Renal cortex interstitium (tissue), 11 donors: ENCODE results near the gene AGPAT3. TPM values are rescaled to one million over a fixed set of nuclear protein-coding genes. Genes with fewer than 3 reads are reported as not detected.

Experiments used
- DNase-seq, 11 donors: peaks; one replicate each; pipeline ENCODE4 v3.0.0-alpha.2; 2013; ENCODE audit warnings: low read depth in 9 of 11, low spot score in 4 of 11; ENCODE audit errors: extremely low read depth in 1 of 11
- polyA plus RNA-seq, 3 donors: library from polyadenylated mRNA; unstranded; fragments of 120-200 nt; gene quantifications; one replicate each; pipeline ENCODE4 v1.2.1, GENCODE V29; 2013; ENCODE audit not compliant: insufficient read length in 3 of 3

Gene AGPAT3
- polyA plus RNA-seq, 3 donors: 54.0 to 78.0 (median 60.4) TPM

- DNase-seq: no peak
Measured at GRCh38 chr21:43974791-43975468, 109.9 kb downstream of the AGPAT3 start.

GRCh38 chr21:43975469-43976098 lies 110.6 kb downstream of the AGPAT3 start:
- peak in 1 of 11 donors; percentile 53 for DNase-seq

DNA sequence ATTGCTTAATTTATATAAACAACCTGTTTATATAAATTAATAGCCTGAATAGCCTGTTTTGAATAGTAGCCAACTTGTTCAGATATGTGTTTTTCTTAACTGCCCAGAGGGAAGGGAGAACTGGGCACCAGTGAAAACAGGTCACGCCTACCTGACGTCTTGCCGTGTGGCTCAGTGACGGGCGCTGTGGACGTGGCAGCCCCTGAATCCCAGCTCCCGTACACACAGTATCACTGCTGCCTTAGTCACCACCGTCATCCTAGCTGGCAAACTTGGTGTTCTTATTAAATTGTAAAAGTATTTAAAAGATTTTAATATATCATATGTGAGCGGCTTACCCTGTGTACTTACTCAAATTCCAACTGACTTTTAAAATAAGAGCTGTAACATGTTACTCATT lies 111.6 kb downstream of the AGPAT3 start:
- DNase-seq: no peak

DNA sequence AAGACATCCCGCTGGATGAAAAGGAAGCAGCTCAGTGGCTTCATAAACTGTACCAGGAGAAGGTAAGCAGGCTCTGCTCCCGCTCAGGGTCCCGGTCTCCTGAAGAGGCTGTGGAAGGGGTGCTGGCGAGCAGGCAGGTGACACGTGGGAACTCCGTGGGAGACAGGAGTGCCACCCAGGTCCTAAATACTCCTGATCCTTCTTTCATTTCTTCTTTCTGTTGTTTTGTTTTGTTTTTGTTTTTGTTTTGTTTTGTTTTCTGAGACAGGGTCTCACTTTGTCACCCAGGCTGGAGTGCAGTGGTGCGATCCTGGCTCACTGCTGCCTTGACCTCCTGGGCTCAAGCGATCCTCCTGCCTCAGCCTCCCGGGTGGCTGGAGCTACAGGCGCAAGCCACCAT lies 113.0 kb downstream of the AGPAT3 start:
- DNase-seq: no peak

DNA sequence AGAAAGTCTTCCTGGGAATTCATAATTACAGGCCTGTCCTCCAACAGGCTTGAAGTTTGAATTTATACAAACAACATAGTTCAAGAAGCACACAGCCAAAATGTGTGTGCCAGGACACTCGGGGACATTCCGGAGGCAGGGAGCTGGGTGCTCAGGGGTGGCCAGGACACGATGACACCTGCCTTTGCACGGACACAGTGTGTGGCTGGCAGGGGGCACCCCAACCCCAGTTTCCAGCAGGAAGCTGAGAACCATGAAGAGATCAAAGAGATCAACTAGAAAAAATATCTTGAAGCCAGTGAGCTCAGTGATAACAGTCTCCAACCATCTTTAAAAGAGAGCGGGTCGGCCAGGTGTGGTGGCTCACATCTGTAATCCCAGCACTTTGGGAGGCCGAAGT lies 114.6 kb downstream of the AGPAT3 start:
- no peak for DNase-seq

DNA sequence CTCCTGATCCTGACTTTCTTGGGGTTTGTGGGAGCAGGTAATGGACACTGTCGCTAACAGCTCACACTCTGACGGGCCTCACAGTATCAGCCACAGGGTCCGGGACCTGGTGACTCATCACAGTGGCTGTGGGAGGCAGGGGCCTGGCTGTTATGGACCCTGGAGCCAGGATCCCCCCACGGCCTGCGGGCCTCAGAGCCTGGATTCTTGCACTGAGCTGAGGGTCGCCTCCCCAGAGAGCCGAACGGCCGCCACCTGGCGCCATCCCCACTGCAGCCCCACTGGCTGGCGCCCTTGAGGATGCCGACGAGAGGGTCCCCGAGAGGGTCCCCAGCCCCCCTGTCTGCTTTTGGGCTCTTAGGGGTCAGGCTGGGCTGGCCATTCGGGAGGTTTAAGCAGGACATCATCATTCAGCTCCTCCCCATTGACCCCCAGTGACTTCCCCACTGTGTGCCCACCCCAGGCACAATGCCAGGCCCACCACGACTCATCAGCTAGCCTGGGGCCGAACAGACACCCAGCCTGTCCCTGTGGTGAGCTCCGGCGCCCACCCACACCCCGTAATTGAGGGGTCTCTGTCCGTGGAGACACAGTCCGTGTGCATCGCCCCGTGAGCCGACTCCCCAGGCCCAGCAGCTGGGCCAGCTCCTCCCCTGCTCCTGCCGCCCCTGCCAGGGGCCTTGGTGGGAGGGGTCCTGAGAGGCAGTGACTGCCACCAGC lies 116.3 kb downstream of the AGPAT3 start:
- no peak for DNase-seq

DNA sequence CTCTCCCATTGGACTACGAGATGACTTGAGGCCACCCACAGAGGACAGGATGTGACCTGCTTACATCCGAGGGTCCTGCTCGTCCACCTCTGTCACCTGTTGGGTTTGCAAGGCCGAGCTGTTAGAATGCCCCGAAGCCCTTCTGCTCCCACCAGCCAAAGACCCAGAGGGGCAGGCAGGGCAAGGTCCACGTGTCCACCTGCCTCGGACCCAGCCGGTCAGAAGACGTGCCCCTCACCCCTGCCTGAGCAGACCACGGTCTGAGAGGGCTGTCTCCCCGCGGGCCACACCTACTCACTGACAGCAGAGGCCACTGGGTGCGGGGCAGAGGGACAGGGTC lies 116.8 kb downstream of the AGPAT3 start:
- DNase-seq: no peak

GRCh38 chr21:43982489-43983078 lies 117.6 kb downstream of the AGPAT3 start:
- no peak for DNase-seq

GRCh38 chr21:43983390-43983789 lies 118.4 kb downstream of the AGPAT3 start:
- no peak for DNase-seq

DNA sequence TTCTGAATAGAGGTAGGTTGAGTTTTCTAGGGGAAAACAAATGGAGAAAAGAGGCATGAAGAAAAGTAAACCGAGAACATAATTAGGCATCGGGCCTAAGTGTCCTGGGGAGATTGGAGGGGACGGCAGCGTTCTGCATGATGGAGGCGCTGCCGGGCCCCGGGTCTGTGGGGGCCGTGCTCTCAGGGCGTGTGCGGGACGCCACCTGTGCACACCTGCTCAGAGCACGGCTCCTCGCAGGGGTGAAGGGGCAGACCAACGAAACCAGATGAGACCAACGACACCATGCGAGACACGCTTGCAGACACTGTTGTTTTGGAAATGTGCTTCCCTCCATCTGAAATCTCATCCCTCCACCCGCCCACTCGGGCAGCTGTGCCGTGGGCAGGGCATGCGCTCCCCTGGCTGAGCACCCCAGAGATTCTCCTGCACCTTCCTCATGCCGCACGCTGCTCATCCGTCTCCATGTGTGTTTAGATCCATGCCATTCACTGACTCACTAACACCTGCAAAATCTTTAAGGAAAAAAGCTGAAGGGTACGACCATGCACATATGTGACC lies 118.9 kb downstream of the AGPAT3 start:
- DNase-seq: no peak

DNA sequence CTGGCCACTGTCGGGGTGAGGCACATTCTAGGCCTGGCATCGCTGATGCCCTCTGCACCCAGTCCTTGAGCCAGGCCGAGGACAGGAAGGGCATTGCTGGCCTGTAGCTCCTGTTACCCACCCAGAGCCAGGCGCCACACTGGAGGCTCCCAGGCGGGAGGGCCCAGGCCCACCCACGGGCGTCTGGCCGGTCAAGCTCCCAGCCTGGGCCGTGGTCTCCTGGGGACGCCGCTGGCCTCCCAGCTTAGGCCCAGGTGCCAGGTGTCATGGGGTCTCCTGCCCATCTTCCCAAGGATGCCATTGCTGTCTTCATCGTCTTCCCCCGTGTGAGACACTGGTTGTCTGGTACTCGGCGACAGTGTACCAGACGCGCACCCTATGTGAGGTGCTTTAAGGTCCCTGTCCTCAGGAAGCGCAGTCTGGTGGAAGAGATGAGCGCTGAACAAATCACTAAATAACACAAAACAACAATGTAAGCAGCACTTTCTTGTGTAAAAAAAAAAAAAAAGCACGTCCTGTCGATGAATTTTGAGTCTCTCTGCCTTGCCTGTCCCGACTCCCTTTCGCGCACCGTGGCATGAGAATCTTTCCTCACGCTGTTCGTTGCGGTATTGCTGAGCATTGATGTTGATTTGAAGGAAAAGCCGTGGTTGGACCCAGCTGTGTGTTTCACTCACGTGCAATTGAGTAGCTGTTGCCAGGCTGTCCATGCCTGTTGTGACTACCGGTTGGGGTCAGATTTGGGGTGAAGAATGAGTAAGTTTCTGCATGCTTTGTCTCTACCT lies 120.1 kb downstream of the AGPAT3 start:
- DNase-seq: no peak

DNA sequence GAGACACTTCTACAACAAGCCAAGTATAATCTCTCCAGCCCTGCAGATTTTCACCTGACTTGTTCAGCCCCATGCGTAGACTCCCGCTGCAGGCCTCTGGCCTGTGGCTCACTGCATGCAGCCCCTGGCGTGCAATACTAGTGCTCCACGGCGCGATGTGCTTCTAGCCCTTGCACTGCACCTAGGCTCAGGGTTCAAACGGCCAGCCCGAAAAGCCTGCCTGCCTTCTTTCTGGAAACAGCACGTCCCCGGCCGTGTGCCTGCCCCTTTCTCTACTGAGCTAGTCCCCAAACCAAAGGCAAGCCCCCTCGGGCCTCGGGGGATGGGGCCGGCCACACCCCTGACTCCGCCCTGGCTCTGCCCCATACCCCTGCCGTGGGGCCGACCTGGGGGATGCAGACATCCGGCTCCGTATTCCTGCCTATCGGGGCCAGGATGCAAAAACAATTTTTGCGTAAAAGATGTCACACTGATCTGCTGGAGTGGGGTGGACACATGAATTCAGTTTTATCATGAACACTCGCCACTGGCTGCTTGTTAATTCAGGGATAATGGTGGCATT lies 120.7 kb downstream of the AGPAT3 start:
- no peak for DNase-seq

- no peak for DNase-seq
Measured at GRCh38 chr21:43986544-43987451, 121.8 kb downstream of the AGPAT3 start.

DNA sequence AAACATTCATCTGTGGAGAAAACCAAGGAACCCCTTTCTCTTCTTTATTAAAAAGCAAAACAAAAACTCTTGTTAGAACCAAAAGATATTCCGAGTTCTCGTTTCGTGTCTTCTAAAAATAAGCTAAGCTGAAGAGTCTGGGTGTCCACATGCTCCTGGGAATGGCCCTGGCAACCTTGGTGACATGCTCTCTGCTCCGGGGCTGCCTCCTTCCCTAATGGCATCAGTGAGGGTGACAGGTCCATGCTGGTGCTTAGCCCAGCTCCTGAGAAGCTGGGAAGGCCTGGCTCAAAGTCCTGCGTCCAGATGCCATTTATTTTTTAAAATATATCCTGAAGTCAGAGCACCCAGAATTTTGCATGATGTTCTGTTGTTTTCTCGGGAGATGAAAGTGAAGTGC lies 122.5 kb downstream of the AGPAT3 start:
- DNase-seq: no peak

GRCh38 chr21:43988016-43988415 lies 123.0 kb downstream of the AGPAT3 start:
- DNase-seq: no peak

DNA sequence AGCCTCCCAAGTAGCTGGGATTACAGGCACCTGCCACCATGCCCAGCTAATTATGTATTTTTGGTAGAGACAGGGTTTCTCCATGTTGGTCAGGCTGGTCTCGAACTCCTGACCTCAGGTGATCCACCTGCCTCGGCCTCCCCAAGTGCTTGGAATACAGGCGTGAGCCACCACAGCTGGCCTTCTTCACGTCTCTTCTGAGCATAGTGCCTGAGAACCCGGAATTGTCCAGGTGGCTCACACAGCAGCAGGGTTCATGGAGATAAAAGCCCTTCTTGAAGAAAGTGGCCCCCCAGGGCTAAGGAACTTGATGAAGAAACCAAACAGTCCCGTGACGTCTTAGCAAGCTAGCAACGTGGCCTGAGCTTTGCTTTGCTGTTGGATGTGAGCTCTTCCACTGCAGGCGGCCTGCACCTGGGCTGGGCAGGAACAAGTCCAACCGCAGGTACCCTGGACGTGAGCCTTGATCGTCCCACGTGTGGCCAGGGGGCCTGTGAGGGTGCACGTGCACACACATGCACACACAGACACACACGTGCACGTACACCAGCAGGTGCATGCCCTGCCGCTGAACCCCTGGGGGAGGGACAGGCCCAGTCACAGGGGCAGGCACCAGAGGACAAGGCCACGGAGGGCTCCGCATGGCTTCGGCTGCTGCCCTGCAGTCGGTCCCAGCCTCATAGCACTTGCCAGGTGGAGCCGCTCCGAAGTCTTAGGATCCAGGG lies 123.6 kb downstream of the AGPAT3 start:
- DNase-seq: no peak

DNA sequence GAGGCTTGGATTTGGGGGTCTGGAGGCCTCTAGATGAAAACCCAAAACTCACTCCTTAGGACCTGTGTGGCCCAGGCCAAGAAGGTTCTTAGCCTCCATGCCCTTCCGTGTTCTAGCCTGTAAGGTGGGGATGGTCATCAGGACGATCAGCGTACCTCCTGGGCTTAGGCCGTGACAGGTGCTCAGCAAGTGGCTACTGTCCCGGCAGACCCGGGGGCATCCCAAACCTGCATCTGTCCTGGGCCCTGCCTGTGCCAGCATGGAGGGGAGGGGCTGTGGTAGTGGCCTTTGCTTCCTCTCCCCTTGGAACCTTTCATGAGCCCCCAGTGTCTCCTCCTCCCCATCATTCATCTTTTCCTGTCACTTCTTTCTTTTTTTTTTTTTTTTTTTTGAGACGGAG lies 124.4 kb downstream of the AGPAT3 start:
- no peak for DNase-seq
